HG03432 (cell line): ENCODE measurements around the gene POLQ.
"Not testable (repeated sequence)": the region's sequence is repeated elsewhere in the genome, so short reads cannot be mapped to it uniquely, and the experiment has no call there.

Experiments used
- ATAC-seq: cut with Tn5 transposase; IDR thresholded peaks from one replicate; pipeline ENCODE4 v1.9.1; 2021; ENCODE audit warnings: mild to moderate bottlenecking, moderate library complexity; ENCODE audit not compliant: unreplicated experiment

POLQ gene

DNA sequence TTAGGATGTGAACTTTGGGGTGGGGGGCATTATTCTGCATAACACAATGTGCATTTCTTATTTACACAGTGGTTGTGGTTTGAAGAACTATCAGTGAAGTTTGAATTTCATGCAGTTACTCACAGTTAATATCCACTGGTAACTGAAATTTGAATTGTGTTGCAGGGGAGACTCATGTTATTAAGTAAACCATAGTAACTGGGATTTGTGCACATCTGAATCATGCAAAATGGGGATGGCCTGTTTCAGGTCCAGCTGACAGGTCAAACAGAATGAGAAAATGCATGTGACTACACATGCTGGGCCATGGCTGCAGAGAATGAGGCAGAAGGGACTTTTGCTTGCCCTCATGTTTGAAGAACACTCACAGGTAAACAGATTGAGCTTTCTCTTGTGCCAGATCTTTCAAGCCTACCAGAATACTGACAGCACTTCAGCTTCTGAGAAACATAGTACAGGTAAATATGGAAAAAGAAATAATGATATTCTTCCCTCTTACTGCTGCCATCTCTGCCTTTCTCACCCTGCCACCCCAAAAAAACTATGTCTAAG lies 115.0 kb downstream of the POLQ start:
- ATAC-seq = no peak

DNA sequence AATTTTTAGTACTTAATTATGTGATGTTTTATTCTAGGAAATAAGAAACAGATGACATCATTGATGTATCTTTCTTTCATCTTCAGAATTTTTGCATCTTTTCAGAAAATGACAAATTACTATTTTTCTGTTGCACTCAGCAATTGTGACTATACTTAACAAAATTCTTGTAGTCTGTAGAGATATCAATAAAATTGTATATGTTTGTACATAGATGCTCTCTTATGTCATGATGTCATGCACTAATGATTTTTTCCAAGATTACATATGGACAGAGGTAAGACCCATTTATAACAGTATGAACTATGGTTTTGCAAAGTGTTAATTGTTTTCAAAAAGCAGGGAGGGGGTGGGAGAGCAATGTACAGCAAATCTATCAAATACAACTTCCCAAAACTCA lies 121.2 kb downstream of the POLQ start:
- ATAC-seq = no peak

DNA sequence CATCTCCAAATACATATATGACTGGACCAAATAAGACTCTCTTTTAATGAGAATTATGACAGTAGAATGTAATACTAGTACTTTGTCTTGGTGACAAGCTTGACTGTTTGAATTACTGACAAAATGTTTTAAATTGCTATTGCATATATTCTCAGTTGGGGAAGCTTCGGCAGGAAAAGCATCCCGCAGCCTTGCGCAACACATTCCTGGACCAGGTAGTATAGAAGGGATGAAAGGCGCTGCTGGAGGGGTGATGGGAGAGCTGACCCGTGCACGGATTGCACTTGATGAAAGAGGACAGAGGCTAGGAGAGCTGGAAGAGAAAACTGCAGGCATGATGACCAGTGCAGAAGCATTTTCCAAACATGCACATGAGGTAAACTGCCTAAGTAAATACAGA lies 127.6 kb downstream of the POLQ start:
- ATAC-seq = no peak

DNA sequence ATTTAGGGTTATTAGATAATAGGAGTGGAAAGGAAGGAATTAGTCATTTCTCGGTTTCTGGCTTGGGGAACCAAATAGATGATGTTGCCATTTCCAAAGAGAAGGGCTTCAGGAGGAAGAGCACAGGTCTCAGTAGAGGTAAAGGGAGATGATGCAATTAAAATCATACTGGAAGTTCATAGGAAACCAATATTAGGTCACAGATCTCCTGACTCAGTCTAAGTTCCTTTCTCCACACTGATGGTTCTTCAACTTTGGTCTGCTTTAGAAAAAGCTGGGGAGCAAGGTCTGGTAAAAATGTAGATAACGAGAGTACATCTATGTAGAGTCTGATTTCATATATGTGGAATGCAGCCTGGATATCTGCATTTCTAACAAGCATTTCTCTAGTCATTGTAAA lies 130.9 kb downstream of the POLQ start:
- ATAC-seq = no peak

DNA sequence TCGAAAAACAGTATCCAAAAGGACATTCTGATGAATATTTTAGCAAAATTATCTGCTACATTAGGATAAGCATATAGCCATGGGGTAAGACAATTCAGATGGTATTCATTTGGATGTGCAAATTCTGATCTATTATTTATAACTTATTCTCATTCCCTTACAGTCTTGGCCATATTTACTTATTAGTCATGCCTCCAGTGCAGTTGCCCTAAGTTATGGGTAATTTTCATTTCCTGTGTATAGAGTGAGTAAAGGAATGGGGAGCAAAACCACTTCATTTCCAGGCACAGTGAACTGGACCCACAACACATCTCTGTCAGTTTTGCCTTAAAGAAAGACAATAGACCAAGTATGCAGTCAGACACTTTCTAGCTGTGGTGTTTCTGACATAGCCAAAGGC lies 134.3 kb downstream of the POLQ start:
- ATAC-seq = no peak

DNA sequence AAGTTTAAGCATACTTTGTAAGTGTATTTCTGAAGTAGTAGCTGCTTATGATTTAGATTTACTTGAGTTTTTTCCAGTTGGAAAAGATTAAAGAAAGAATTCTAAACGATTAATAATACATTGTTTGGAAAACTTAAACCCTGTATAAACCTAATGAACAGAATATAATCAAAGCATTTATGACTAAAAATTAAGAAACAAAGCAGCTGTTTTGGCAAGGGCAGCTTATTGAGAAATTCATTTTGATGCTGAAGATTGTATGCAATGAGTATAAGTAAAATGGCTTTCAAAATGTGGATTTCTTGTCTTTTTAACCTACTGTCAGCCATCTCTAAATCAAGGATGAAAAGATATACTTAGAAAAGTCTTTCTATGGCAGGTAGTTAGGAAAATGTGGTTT lies 140.2 kb downstream of the POLQ start:
- ATAC-seq = no peak

DNA sequence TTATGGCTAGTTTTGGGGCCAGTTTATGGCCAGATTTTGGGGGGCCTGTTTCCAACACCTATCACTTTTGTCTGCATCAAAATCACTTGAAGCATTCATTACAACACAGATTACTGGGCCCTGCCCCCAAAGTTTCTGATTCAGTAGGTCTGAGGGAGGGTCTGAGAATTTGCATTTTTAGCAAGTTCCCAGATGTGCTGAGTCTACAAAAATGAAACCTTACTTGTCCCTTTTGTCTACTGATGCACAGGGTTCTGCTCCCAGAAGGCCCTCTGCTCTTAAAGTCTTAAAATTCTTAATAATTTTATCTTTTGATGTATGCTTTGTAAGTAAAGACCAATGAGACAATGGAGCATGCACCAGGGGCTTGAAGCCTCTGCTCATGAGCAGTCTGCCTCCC lies 146.0 kb downstream of the POLQ start:
- ATAC-seq = no peak

DNA sequence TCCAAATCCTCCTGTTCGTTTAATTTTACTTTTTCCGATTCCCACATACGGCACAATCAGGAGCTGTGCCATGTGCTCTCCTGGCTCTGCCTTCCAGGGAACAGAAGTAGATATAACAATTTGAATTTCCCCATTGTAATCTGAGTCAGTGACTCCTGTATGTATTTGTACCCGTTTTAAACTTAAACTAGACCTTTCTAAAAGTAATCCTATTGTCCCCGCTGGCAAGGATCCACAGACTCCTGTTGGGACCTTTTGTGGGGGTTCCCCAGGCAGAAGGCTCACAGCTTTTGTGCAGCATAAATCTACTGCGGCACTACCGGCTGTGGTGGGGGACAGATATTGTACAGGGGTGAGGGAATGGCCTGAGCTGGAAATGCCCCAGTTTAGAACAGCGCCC lies 147.7 kb downstream of the POLQ start:
- ATAC-seq = not testable (repeated sequence)

DNA sequence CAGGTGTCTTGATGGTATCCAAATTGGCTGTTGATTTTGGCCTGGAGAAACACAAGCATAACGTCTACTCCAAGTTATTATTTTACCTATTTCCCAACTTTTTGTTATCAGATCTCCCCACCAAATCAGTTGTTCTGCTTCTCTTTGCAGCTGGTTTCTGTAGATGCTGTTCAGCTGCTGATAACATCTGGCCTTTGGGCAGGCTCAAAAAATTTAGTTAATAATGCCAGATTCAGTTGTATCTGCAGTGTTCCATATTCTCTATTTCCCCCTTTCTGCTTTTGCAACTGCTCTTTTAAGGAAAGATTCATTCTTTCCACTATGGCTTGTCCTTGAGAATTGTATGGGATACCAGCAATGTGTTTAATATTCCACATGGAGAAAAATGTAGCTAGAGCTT lies 149.8 kb downstream of the POLQ start:
- not testable (repeated sequence) for ATAC-seq

DNA sequence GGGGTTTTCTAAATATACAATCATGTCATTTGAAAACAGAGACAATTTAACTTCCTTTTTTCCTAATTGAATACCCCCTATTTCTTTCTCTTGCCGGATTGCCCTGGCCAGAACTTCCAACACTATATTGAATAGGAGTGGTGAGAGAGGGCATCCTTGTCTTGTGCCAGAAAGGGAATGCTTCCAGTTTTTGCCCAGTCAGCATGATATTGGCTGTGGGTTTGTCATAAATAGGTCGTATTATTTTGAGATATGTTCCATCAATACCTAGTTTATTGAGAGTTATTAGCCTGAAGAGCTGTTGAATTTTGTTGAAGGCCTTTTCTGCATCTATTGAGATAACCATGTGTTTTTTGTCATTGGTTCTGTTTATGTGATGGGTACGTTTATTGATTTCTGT lies 157.5 kb downstream of the POLQ start:
- not testable (repeated sequence) for ATAC-seq
